A673 (cell line): ENCODE results near the gene NLGN1. TPM values are rescaled to one million over a fixed set of nuclear protein-coding genes. Genes with fewer than 3 reads are reported as not detected.

Source experiments
- BruUV-seq: library from RNA; stranded (reverse); fragments of 400-500 nt; replicated peaks from 2 replicates; lab custom pipeline; 2021; lab: Mats Ljungman, UMichigan
- CTCF ChIA-PET: fragments of 300-600 bp; sonication (Branson Sonifier 250); formaldehyde crosslinking; loops from one replicate; lab custom pipeline; 2022; ENCODE audit warnings: antibody characterized with exemption; lab: Charles Lee
- POLR2A ChIA-PET: fragments of 300-600 bp; sonication (Branson Sonifier 250); formaldehyde crosslinking; loops from one replicate; lab custom pipeline; 2022; ENCODE audit warnings: antibody characterized with exemption; ENCODE audit not compliant: low non-redundant PET; lab: Charles Lee
- DNase-seq: peaks from one replicate; pipeline ENCODE4 v3.0.0-alpha.2; 2015; ENCODE audit warnings: low spot score
- H3K27ac ChIP-seq: fragments of 200-600 bp; sonication (generic); 2 replicates; pipeline ENCODE4 v1.5.1; 2016; ENCODE audit warnings: mixed run types, low read depth, mild to moderate bottlenecking, mixed read lengths, antibody characterized with exemption, low read length; ENCODE audit not compliant: poor library complexity, severe bottlenecking
- H3K27me3 ChIP-seq: fragments of 200-600 bp; sonication (generic); replicated peaks from 2 replicates; pipeline ENCODE4 v1.6.1; 2017; ENCODE audit warnings: mixed run types, low read depth, mild to moderate bottlenecking, mixed read lengths, antibody characterized with exemption, low read length; ENCODE audit not compliant: insufficient read depth, poor library complexity
- H3K36me3 ChIP-seq: fragments of 200-600 bp; sonication (generic); 2 replicates; pipeline ENCODE4 v1.6.1; 2016; ENCODE audit warnings: mixed run types, mild to moderate bottlenecking, mixed read lengths, antibody characterized with exemption, low read length; ENCODE audit not compliant: insufficient read depth, poor library complexity, severe bottlenecking
- H3K4me1 ChIP-seq: fragments of 200-600 bp; sonication (generic); 2 replicates; pipeline ENCODE4 v1.6.1; 2017; ENCODE audit warnings: mixed run types, mild to moderate bottlenecking, mixed read lengths, antibody characterized with exemption, low read length; ENCODE audit not compliant: insufficient read depth, poor library complexity, severe bottlenecking
- H3K4me3 ChIP-seq: fragments of 200-600 bp; sonication (generic); 2 replicates; pipeline ENCODE4 v1.5.1; 2016; ENCODE audit warnings: low read depth, mixed run types, mild to moderate bottlenecking, mixed read lengths, low read length; ENCODE audit not compliant: poor library complexity, severe bottlenecking
- H3K9me3 ChIP-seq: fragments of 200-600 bp; sonication (generic); 2 replicates; pipeline ENCODE4 v1.6.1; 2016; ENCODE audit warnings: mixed run types, low read depth, mild to moderate bottlenecking, mixed read lengths, antibody characterized with exemption, low read length; ENCODE audit not compliant: poor library complexity, severe bottlenecking
- CTCF ChIP-seq: fragments of 300-800, 200-600 bp; sonication (generic); conservative IDR thresholded peaks from 2 replicates; pipeline ENCODE4 v1.5.1; 2017; ENCODE audit warnings: low read depth, mild to moderate bottlenecking, antibody characterized with exemption, low read length, moderate library complexity, mixed read lengths
- EZH2 ChIP-seq: fragments of 200-600 bp; sonication (generic); IDR thresholded peaks from 2 replicates; pipeline ENCODE4 v1.6.1; 2017; ENCODE audit warnings: borderline replicate concordance, low read depth, mild to moderate bottlenecking, mixed read lengths, antibody characterized with exemption, low read length; ENCODE audit not compliant: poor library complexity, severe bottlenecking
- intact Hi-C: fragments of 100-400 bp; cut with micrococcal nuclease; formaldehyde crosslinking; loops from one replicate; pipeline ENCODE4 v1.10.0; 2022; ENCODE audit not compliant: unreplicated experiment
- total RNA-seq: library from RNA; stranded (reverse); gene quantifications from 2 replicates; pipeline ENCODE4 v1.2.3, GENCODE V29; 2021

The NLGN1 gene
- total RNA-seq, 1 experiment from 2014 or later, result 0.39 TPM

GRCh38 chr3:173711619-173712018 lies 314.1 kb downstream of the NLGN1 start:
- no peak overlapping the region for H3K4me3 ChIP-seq
- TF ChIP-seq CTCF, result no peak
- no peak for TF ChIP-seq EZH2
- no peak for DNase-seq
- H3K9me3 ChIP-seq, result no peaks in the 10 kb centered on the region
- no peak overlapping the region for H3K27ac ChIP-seq
- intact Hi-C loops, result no loop called here
- H3K27me3 ChIP-seq, result no peaks in the 10 kb centered on the region
- no peaks in the 10 kb centered on the region for H3K36me3 ChIP-seq
- no TSS peak for BruUV-seq
- ChIA-PET CTCF (no interaction called here), POLR2A (no interaction called here)
- no peaks in the 10 kb centered on the region for H3K4me1 ChIP-seq

DNA sequence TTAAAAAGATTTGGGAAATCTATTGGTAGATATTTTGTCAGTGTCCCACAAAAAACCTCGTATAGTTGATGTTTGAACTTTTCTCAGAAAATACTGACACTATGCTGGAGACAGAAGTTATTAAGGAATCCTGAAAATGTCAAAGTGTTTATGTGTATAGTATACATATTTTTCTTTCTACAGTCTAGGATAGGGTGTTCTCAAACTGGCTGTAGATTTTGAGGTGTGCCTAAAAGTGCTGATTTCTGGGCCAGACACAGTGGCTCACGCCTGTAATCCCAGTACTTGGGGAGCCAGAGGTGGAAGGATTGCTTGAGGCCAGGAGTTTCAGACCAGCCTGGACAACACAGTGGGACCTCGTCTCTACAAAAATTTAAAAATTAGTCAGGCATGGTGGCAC lies 322.0 kb downstream of the NLGN1 start:
- Histone ChIP-seq H3K4me3 (no peak overlapping the region), H3K36me3 (no peaks in the 10 kb centered on the region), H3K27me3 (no peaks in the 10 kb centered on the region), H3K9me3 (no peaks in the 10 kb centered on the region), H3K27ac (no peak overlapping the region), H3K4me1 (no peaks in the 10 kb centered on the region)
- TF ChIP-seq EZH2, result no peak
- no peak for TF ChIP-seq CTCF
- intact Hi-C loops, result no loop called here
- no TSS peak for BruUV-seq
- ChIA-PET POLR2A (no interaction called here), CTCF (no interaction called here)
- DNase-seq, result no peak

- intact Hi-C loops, result no loop called here
- Histone ChIP-seq H3K4me1 (no peaks in the 10 kb centered on the region), H3K27ac (no peak overlapping the region), H3K27me3 (no peaks in the 10 kb centered on the region), H3K36me3 (no peaks in the 10 kb centered on the region), H3K9me3 (no peaks in the 10 kb centered on the region), H3K4me3 (no peak overlapping the region)
- ChIA-PET CTCF (no interaction called here), POLR2A (no interaction called here)
- TF ChIP-seq CTCF, result no peak
- TF ChIP-seq EZH2, result no peak
- BruUV-seq, result no TSS peak
- DNase-seq, result no peak
Observed at GRCh38 chr3:173725507-173725906, 328.0 kb downstream of the NLGN1 start.
